ENCODE data around the gene MCF2L.

MCF2L gene

DNA sequence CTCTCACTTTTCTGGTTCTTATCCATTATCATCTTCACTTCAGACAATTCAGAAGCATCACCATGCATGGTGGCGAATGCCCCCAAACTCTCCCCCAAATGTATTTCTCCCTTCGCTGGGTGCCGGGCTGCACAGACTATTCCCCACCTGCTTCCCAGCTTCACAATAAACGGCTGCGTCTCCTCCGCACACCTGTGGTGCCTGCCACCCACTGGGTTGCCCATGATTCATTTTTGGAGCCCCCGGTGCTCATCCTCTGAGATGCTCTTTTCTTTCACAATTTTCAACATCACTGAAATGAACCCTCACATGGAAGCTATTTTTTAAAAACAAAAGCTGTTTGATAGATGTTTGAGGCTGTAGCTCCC is 150.8 kb downstream of the MCF2L start:
- no peak for DNase-seq

DNA sequence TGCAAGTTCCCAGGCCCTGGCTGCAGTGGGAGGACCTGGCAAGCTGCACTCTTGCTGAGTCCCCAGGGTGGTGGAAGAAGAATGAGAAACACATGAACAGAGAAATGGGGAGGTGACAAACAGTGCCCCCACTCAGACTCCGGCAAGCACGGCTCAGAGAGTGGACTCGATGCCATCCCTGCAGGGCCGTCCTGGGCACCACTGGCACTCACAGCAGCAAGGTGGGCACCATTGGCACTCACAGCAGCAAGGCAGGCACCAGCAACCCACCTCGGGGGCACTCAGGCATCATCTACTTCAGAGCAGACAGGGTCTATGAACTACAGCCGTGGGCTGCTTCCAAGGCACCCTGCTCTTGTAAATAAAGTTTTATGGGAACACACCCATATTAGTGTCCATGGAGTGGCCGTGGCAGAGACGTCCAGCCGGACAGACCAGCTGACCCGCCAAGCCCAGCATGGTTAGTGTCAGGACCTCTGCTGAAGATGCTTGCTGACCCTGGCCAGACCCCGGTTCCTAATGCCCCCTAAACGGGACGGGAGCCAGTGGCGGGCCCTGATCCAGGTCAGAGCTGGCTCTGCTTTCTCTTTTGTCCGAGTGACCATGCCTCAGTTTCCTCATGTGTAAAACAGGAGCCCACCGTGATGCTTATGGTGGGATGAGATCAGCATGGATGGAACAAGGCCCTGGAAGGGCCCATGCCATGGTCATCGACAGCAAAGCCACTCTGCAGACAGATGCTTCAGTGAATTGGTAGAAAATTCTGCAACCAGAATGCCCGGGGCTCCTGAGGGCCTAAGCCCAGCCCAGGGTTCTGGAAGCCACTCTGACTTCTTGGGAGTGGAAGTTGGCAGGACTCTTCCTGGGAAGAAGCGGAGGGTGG is 151.5 kb downstream of the MCF2L start:
- DNase-seq = no peak

DNA sequence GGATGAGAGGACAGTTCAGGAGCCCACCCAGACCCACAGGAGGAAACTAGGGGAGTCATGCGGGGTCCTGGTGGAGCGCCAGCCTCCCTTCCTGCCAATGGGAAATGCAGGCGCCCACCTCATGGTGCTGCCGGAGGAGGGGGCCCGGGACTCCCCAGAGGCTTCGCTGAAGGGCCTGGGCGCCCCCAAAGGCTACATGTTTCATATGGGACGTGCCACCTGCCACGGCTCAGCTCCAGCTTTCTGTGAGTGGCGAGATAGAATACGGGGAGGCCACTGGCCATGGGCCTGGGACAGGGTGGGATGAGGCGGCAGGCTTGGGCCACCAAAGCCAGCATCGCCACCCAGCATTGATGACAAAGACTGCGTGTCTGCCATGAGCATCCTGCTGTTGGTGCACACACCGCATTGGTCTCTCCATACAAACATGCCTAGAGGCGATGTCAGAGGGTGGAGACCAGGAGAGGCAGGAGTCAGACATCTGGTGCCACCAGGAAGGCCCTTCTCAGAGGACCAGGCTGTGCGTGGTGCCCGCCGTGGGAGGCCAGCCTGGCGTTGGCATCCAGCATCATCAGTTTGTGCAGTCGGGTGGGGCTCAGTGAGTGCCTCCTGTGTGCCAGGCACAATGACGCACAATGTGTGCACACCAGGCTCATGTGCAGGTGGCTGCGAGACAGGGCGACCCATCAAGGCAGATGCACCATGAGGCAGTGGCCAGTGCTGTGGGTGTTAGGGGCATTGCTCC is 152.3 kb downstream of the MCF2L start:
- no peak for DNase-seq

DNA sequence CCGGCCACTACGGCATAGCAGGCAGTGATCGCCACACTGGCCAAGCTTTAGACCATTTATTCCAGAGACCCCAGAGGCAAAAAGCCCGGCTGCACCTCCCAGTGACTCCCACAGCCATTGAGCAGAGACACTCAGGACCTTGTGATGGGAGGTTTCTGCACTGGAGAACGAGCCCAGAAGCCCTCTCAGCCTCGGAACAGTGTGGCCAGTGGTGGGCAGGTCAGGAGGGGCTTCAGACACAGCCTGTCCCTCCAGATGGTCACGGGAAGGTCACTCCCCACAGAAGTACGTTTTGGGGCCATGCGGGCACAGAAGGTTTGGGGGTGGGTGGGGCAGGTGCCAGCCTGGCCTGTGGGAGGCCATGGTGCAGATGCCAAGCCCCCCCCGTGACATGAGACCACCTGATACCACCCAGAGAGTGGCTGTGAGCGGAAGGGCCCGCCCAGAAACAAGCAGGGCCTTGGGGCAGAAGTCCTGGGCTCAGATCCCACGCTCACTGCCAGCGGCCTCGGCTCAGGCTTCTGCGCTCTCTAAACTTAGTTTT is 153.0 kb downstream of the MCF2L start:
- DNase-seq = no peak

DNA sequence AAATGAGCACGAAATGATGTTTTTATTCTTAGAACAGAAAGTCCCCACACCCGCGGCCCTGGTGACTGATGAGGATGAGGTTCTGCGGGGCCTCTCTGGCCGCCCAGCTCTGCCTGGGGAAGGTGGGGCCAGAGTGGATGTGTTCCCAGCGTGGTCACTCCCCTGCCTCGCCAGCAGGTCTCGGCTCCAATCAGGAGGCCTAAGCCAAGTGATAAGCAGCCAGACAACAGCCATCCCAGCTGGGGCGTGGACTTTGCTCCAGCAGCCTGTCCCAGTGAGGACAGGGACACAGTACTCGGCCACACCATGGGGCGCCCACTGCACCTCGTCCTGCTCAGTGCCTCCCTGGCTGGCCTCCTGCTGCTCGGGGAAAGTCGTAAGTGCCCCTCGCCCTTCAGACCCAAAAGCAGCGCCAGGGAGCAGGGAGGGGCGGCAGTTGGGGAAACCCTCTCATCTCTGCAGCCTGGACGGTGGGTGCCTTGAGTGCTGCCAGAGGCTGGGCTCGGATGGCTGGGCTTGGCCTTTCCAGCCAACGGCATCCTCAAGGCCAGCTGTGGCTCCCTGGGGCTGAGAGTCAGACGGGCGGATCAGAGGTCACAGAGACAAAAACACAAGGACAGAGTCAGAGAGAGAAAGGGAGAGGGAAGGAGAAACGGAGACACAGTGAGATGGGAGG is 153.7 kb downstream of the MCF2L start, which contains the start of gene F10:
TSS of gene F10 (plus strand) at position 250 of the 676 bp plus-strand sequence. CDS start at position 307, 57 bp downstream.
- no peak for DNase-seq

DNA sequence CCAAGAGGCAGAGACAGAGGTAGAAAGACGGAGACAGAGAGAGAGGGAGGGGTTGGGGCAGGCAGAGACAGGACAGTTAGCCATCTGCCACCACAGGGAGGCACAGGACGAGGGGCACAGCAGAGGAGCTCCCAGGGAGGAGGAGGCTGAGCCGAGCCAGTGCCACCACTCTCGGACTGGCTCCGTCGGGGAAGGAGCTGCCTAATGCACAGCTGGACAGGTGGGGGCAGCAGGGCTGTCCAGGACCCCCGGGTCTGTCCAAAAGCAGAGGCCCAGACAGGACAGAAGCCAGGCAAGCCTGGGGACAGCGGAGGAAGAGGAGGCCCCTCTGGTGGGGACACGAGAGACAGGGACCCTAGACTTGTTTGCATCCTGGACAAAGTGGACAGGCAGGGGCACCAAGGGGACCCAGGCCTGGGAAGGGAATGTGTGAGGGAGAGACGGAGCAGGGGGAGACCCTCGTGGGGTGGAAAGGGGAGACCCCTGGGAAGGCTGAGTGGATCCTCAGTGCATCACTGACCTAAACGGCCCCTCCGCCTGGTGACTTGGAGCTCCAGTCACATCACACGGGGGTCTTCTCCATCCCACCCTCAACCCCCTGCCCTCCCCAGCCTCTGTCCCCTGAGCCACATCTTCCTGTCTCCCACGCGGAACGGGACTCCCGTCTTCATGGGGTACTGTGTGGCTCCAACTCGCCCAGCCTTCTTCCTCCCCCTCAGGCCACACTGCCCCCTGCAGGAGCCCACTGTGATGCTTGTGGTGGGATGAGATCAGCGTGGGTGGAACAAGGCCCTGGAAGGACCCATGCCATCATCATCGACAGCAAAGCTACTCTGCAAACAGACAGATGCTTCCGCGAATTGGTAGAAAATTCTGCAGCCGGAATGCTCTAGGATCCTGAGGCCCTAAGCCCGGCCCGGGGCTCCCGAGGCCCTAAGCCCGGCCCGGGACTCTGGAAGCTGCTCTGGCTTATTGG is 154.5 kb downstream of the MCF2L start:
- no peak for DNase-seq

DNA sequence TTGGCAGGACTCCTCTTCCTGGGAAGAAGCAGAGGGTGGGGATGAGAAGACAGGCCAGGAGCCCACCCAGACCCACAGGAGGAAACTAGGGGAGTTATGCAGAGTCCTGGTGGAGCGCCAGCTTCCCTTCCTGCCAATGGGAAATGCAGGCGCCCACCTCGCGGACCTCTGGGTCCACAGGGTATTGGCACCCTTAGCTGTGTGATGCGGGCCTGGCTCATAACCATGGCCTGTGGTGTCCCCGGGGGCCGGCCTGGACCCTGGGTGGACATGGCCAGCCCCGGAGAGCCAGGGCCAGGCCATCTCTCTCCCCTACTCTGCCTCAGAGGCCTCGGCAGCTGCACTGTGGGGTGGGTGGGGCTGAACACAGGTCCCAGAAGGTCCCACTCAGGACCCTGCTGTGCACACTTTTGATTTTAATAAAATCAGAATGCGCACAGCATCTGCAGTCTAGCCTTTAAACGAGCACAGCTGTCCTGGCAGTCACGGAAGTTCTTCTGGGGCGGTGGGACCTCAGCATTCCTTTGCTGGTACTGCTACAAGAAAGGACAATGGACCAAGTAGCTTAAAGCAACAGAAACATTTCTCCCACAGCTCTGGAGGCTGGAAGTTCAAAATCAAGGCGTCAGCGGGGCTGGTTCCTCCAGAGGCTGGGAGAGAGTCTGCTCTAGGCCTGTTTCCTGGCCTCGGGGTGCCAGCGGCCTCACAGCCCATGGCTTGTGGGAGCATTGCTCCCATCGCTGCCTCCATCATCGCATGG is 155.4 kb downstream of the MCF2L start:
- no peak for DNase-seq

DNA sequence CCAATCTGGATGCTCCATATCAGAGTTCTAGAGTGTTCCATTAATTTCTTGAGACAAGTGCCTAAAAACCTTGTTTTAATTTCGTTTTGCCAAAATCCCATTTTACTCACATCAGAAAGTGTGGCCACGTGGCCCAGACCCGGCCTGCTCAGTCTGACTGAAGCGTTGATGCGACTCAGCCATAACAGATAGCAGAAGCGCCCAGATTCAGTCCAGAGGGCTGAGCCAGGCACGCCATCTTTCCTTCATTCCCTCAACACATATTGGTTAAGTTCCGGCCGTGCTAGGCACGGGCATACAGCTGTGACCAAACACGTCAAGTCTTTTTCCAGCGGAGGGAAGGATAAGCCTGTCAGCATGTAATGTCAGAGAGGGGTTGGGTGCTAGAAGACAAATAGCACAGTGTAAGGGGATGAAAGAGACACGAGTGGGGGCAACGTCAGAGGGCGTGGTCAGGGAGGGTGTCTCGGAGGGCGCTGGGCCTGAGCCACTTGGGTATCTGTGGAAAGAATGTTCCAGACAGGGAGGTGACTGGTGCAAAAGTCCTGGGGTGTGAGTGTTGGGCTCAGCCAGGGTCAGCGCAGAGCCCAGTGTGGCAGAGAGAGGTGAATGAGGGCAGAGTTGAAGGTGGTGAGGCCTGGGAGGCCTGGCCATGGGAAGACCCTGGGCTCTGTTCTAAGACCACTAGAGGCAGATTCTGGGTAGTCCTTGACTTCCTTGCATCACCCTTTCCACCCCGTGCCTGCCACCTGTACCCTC is 156.7 kb downstream of the MCF2L start:
- DNase-seq = no peak

DNA sequence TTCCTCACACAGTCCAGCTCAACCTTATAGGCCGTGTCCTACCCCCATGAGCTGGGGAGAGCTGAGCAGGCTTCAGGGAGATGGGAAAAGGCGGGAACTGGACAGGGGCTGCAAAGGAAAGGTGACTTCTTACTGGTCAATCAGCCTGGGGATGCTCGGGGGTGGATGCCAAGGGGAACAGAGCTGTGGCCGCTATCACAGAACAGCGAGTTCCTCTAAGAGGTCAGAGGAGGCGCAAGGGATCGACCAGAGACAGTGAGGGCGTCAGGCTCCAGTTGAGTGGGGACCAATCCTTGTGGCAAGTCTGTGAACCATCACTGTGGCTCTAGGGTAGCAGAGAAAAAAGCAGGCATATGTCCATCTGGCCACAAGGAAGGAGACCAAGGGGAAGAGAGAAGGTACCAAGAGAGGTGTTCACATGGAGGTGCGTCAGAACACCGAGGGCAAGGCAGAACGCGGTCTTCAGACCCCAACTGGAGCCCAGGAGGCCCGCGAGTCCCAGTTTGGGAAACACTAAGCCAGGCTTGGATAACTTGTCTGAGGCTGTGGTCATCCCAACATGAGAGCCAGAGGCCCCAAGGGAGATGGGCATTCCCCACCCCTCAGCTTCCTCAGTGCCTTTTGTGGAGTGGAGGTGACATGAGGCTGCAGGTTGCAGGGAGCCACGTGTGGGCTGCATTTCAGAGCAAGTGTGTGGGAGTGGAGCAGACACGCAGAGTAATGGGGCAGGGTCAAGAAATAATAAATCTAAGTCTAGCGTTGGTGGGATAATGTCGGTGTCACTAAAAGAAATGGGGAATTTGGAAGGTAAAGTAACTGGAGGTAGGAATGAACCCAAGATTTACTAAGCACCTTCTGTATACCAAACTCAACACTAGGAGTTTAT is 157.5 kb downstream of the MCF2L start:
- no peak for DNase-seq

DNA sequence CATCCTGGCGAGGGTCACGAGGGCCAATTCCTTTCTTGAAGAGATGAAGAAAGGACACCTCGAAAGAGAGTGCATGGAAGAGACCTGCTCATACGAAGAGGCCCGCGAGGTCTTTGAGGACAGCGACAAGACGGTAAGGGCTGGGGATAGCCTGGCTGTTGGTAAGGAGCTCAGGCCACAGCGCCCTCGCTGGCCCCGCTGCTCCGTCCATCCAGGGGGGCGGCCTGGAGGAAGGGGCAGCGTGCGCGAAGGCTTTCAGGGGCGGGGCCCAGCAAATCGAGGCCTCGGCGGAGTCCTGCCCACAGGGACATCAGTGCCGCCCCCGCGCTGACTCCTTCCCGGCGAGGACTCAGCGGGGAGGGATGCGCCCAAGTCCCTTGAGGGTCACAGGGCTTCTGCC is 160.5 kb downstream of the MCF2L start:
- DNase-seq = no peak

DNA sequence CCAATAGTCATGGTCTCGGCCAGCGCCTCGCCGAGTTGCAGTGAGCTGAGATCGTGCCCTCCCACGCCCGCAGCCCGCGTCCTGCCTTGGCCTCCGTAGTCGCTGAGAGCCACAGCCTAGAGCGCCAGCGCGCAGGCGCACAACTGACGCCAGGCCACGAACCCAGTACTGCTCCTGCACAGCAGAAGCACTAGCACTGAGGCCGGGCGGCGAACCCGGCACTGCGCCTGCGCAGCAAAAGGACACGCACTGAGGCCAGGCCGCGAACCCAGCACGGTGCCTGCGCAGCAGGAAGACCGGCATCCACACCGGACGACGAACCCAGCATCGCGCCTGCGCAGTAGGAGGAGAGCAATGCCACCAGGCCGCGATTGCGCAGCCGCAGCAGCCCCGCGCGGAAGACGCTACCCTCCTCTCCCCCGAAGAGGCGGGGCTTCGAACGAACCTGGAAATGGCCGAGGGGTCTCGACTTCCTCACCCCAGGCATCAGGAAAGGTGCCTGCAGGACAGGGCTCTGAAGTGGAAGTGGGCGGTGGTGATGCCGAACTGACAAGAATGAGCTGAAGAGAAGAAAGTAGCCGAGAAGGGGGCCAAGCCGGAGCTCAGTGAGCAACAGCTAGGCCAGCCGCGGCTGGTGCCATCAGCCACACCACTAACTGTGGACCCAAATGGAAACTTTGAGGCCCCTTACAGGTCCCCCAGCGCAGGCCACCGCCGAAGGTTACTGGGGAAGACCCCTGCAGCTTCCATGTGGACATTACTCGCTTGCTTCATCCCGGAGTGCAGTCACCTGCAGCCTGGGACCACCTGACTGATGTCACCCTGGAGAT is 161.1 kb downstream of the MCF2L start:
- DNase-seq = no peak

DNA sequence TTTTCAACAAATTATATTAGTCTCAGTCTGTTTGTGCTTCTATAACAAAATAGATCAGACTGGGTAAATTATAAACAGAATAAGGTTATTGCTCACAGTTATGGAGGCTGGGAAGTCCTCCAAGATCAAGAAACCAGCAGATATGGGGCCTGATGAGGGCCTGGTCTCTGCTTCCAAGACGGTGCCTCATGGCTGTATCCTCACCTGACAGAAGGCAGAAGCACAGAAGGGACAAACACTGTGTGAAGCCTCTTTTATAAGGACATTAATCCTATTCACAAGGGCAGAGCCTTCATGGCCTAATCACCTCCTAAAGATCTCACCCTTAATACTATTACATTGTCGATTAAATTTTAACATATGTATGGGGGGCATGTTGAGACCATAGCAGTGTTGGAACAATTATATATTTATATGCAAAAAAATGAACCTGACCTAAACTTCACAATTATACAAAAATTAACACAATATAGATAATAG is 166.3 kb downstream of the MCF2L start:
- no peak for DNase-seq

DNA sequence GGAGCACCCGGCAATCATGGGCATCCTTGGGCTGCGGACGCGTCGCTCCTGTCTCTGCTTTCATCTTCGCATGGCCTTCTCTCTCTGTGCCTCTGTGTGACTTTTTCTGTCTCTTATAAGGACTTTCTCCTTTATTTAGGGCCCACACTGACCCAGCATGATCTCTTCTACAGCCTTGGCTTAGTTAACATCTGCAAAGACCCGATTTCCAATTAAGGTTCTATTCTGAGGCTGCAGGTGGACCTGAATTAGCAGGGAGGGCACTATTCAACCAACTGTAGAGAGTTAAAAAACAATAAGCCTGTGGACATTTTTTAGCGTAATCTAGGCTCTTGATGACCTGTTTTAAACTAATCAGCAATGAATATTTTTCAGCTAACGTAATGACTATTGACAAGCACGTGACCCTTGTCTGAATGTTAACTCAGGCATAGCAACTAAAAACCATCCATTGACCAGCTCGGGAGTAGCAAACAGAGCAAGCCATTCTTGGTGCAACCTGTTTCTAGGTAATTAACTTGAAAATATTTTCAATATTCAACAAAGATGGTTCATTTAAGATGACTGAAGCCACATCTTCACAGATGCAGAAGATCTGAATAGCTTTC is 168.8 kb downstream of the MCF2L start:
- no peak for DNase-seq

DNA sequence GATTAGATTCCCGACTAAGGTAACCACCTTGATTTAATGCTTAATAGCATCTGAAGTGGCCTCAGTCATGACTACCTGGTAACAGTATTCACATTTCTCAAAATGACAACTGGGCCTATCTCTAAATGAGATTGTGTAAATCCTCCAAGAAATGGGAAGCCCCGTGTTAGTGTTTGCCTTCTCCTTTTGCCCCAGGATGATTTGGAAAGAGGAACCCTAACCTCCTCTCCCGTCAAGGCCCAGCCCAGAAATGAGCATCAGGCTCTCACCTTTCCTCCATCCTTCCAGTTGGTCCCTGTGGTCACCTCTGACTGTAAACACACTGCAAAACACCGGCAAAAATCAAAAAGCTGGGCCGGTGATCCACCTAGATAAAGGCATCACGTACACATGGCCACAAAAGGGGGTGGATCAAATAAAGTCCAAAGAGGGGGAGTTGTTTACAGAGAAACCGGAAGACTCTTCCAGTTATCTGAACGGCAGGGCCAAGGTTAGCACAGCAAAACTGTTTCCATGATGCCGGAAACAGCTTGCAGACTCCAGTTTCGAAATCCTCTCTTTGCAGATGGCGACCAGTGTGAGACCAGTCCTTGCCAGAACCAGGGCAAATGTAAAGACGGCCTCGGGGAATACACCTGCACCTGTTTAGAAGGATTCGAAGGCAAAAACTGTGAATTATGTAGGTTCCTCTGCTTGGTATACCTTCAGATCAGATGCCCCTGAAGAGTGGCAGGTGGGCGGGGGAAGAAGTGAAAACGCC is 170.0 kb downstream of the MCF2L start:
- no peak for DNase-seq

DNA sequence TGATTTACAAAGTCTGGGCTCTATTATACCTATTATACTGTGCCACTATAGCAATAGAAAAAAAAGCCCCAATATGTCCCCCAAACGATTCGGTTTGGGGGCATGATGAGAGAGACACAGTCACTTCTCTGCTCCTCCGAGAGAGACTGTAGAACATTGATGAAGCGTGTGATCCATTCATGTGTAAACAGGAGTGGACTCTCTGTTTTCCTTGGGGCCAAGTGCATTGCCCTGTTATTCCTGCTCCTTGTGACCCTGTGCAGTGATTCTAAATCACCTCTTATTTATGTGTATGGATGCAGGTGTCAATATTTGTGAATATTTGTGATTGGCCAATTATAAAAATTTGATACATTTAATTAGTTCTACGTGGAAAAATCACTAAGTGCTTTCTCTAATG is 170.6 kb downstream of the MCF2L start:
- no peak for DNase-seq

DNA sequence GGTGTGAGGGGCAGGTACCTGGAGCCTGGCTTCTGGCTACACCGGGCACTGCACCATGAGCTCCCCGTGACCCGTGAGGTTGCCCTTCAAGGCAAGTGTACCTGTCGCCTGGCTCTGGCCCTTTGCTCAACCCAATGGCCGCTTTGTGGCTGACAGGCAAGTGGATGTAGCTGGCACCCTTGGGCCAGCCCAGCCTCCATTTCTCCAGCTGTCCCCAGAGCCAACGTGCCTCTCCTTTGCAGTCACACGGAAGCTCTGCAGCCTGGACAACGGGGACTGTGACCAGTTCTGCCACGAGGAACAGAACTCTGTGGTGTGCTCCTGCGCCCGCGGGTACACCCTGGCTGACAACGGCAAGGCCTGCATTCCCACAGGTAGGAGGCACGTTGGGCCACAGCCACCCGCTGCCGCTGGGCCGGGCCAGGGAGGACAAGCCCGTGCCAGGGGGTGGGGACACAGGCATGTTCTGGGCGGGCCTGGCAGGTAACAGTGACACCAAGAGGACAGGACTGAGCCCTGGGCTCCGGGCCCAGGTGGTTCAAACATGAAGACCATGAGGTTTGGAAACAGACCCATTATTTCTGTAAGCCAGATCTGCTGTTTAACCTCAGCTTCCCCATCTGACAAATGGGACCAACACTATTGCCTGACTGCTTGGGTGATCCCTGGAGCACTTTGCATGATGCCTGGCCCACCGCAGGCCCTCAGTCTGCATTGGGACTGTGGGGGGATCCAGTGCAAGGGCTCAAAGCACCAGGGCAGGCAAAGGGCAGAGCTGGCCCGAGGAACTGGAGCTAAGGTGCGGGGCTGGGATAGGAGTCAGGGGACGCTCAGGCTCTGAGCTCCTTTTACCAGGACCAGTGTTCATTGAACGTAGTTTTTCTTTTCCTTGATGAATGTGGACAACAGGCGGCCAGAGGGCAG is 171.9 kb downstream of the MCF2L start:
- no peak for DNase-seq

Data from NCI-H1092 (cell line).